ENCODE measurements around the gene CDKN2C. TPM values are rescaled to one million over a fixed set of nuclear protein-coding genes. Genes with fewer than 3 reads are reported as not detected.

The CDKN2C gene
- total and polyA plus RNA-seq, 2 experiments from 2014 or later: 2.8 to 3.2 TPM

- 8% methylated on average over 19 of the region's 19 CpGs for WGBS (ENCODE audit: low lambda C conversion rate, missing lambda C conversion rate)
- no peaks in the 10 kb centered on the region for H3K9me2 ChIP-seq (replicated peaks; ENCODE audit: insufficient read depth)
- no peak overlapping the region for H3K4me3 ChIP-seq
- H3K36me3 ChIP-seq (replicated peaks; ENCODE audit: insufficient read depth, low read depth): no peaks in the 10 kb centered on the region
- H3K27me3 ChIP-seq: peaks cover 96% of the 10 kb centered on the region
- H4K20me1 ChIP-seq (ENCODE audit: insufficient read depth, poor library complexity, severe bottlenecking): no peaks in the 10 kb centered on the region
- H2AFZ ChIP-seq: no peak overlapping the region
- no peak overlapping the region for H3K27ac ChIP-seq
- no peaks in the 10 kb centered on the region for H3K79me2 ChIP-seq
- H3K4me2 ChIP-seq: peak overlapping the region; percentile 94
- H3K9me3 ChIP-seq (ENCODE audit: low read depth): no peaks in the 10 kb centered on the region
- peaks cover 4% of the 10 kb centered on the region for H3K4me1 ChIP-seq (ENCODE audit: insufficient read depth)
- TF ChIP-seq EZH2phosphoT487 (IDR thresholded peaks at IDR 0.05; ENCODE audit: low read depth, severe bottlenecking, unreplicated experiment) (peak; percentile 69), CTCF (IDR thresholded peaks at IDR 0.05; ENCODE audit: poor library complexity) (no peak), EZH2 (IDR thresholded peaks at IDR 0.05; ENCODE audit: borderline replicate concordance) (peak; percentile 87)
- DNase-seq (ENCODE audit: low spot score): no peak
Measured at GRCh38 chr1:50976111-50976889, 6.3 kb downstream of the CDKN2C start.

- no peaks in the 10 kb centered on the region for H3K9me2 ChIP-seq (replicated peaks; ENCODE audit: insufficient read depth)
- peak; percentile 48 for TF ChIP-seq EZH2 (IDR thresholded peaks at IDR 0.05; ENCODE audit: borderline replicate concordance)
- TF ChIP-seq CTCF (IDR thresholded peaks at IDR 0.05; ENCODE audit: poor library complexity): no peak
- peaks cover 4% of the 10 kb centered on the region for H3K4me1 ChIP-seq (ENCODE audit: insufficient read depth)
- no peaks in the 10 kb centered on the region for H3K36me3 ChIP-seq (replicated peaks; ENCODE audit: insufficient read depth, low read depth)
- peaks cover 95% of the 10 kb centered on the region for H3K27me3 ChIP-seq
- H3K4me2 ChIP-seq: peak overlapping the region; percentile 94
- no peaks in the 10 kb centered on the region for H3K9me3 ChIP-seq (ENCODE audit: low read depth)
- 3% methylated on average over 26 of the region's 26 CpGs for WGBS (ENCODE audit: low lambda C conversion rate, missing lambda C conversion rate)
- peak overlapping the region; percentile 34 for H2AFZ ChIP-seq
- no peak overlapping the region for H3K27ac ChIP-seq
- no peak for DNase-seq (ENCODE audit: low spot score)
- H3K4me3 ChIP-seq: peak overlapping the region; percentile 38
- H4K20me1 ChIP-seq (ENCODE audit: insufficient read depth, poor library complexity, severe bottlenecking): no peaks in the 10 kb centered on the region
- H3K79me2 ChIP-seq: no peaks in the 10 kb centered on the region
Measured at GRCh38 chr1:50976890-50977574, 7.0 kb downstream of the CDKN2C start.

GRCh38 chr1:50977575-50978143 lies 7.6 kb downstream of the CDKN2C start:
- H3K9me3 ChIP-seq (ENCODE audit: low read depth): no peaks in the 10 kb centered on the region
- no peak overlapping the region for H3K27ac ChIP-seq
- peak overlapping the region; percentile 38 for H3K4me3 ChIP-seq
- WGBS (ENCODE audit: low lambda C conversion rate, missing lambda C conversion rate): under 1% methylated on average over 33 of the region's 63 CpGs
- H3K9me2 ChIP-seq (replicated peaks; ENCODE audit: insufficient read depth): no peaks in the 10 kb centered on the region
- no peaks in the 10 kb centered on the region for H3K36me3 ChIP-seq (replicated peaks; ENCODE audit: insufficient read depth, low read depth)
- peak; percentile 23 for TF ChIP-seq EZH2phosphoT487 (IDR thresholded peaks at IDR 0.05; ENCODE audit: low read depth, severe bottlenecking, unreplicated experiment)
- peak; percentile 40 for TF ChIP-seq EZH2 (IDR thresholded peaks at IDR 0.05; ENCODE audit: borderline replicate concordance)
- no peak for TF ChIP-seq CTCF (IDR thresholded peaks at IDR 0.05; ENCODE audit: poor library complexity)
- no peaks in the 10 kb centered on the region for H4K20me1 ChIP-seq (ENCODE audit: insufficient read depth, poor library complexity, severe bottlenecking)
- no peaks in the 10 kb centered on the region for H3K79me2 ChIP-seq
- H3K27me3 ChIP-seq: peaks cover 97% of the 10 kb centered on the region
- peak overlapping the region; percentile 94 for H3K4me2 ChIP-seq
- DNase-seq (ENCODE audit: low spot score): peak; percentile 41
- H3K4me1 ChIP-seq (ENCODE audit: insufficient read depth): peaks cover 4% of the 10 kb centered on the region
- H2AFZ ChIP-seq: peak overlapping the region; percentile 34
